Measurements from ENCODE around the gene CAMK2G.

DNA sequence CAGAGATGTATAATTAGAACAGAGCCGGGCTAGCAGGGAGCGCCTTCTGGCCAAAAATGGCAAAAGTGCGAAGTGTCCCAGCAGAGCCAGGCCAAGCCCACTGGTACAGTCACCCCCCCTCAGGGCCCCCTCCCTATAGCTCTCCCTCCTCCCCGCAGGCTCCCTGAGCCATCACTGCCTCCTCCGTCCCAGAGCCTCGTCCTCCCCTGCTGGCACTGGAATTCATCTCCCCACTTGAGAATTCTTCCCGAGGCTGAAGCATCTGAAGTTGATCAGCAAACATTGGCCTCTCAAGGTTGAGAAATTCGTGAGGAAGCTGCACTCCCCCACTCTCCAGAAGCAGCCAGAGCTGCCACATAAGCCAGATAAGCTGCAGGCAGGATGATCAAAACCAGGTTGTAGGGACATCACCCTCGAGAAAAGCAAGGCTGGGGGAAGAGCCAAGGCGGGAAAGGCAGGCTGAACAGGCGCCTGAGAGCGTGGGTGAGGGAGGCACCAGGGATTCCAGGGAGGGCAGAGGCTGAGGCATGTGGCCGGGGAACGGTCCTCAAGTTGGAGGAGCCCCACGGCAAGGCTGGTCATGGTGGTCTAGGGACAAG is 23.4 kb downstream of the CAMK2G start:
- TF ChIP-seq, protein P1, sequence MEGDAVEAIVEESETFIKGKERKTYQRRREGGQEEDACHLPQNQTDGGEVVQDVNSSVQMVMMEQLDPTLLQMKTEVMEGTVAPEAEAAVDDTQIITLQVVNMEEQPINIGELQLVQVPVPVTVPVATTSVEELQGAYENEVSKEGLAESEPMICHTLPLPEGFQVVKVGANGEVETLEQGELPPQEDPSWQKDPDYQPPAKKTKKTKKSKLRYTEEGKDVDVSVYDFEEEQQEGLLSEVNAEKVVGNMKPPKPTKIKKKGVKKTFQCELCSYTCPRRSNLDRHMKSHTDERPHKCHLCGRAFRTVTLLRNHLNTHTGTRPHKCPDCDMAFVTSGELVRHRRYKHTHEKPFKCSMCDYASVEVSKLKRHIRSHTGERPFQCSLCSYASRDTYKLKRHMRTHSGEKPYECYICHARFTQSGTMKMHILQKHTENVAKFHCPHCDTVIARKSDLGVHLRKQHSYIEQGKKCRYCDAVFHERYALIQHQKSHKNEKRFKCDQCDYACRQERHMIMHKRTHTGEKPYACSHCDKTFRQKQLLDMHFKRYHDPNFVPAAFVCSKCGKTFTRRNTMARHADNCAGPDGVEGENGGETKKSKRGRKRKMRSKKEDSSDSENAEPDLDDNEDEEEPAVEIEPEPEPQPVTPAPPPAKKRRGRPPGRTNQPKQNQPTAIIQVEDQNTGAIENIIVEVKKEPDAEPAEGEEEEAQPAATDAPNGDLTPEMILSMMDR (IDR thresholded peaks at IDR 0.05): no peak
- TF ChIP-seq GATA2 (CRISPR knock-in tag; IDR thresholded peaks at IDR 0.05) (no peak), EP300 (IDR thresholded peaks at IDR 0.05; ENCODE audit: borderline replicate concordance in 1 of 2, low read depth in 1 of 2, low read length in 1 of 2) (peak in 1 of 2 experiments; percentile 28; a peak in 1 of 4 replicates), TAF1 (IDR thresholded peaks at IDR 0.05; ENCODE audit: borderline replicate concordance, low read depth, low read length) (no peak), GABPA (IDR thresholded peaks at IDR 0.05; ENCODE audit: low read depth) (no peak), EZH2phosphoT487 (IDR thresholded peaks at IDR 0.05; ENCODE audit: borderline replicate concordance, low read depth) (no peak), JUND (IDR thresholded peaks at IDR 0.05) (no peak; the same call in 1 of the 2 replicates), NFIC (IDR thresholded peaks at IDR 0.05; ENCODE audit: borderline replicate concordance) (no peak), CHD2 (IDR thresholded peaks at IDR 0.05; ENCODE audit: low read length, partially characterized antibody) (peak; percentile 19)
- TF ChIP-seq, protein P2, sequence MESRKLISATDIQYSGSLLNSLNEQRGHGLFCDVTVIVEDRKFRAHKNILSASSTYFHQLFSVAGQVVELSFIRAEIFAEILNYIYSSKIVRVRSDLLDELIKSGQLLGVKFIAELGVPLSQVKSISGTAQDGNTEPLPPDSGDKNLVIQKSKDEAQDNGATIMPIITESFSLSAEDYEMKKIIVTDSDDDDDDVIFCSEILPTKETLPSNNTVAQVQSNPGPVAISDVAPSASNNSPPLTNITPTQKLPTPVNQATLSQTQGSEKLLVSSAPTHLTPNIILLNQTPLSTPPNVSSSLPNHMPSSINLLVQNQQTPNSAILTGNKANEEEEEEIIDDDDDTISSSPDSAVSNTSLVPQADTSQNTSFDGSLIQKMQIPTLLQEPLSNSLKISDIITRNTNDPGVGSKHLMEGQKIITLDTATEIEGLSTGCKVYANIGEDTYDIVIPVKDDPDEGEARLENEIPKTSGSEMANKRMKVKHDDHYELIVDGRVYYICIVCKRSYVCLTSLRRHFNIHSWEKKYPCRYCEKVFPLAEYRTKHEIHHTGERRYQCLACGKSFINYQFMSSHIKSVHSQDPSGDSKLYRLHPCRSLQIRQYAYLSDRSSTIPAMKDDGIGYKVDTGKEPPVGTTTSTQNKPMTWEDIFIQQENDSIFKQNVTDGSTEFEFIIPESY (IDR thresholded peaks at IDR 0.05; ENCODE audit: borderline replicate concordance, low read depth): no peak
- TF ChIP-seq, protein P3, sequence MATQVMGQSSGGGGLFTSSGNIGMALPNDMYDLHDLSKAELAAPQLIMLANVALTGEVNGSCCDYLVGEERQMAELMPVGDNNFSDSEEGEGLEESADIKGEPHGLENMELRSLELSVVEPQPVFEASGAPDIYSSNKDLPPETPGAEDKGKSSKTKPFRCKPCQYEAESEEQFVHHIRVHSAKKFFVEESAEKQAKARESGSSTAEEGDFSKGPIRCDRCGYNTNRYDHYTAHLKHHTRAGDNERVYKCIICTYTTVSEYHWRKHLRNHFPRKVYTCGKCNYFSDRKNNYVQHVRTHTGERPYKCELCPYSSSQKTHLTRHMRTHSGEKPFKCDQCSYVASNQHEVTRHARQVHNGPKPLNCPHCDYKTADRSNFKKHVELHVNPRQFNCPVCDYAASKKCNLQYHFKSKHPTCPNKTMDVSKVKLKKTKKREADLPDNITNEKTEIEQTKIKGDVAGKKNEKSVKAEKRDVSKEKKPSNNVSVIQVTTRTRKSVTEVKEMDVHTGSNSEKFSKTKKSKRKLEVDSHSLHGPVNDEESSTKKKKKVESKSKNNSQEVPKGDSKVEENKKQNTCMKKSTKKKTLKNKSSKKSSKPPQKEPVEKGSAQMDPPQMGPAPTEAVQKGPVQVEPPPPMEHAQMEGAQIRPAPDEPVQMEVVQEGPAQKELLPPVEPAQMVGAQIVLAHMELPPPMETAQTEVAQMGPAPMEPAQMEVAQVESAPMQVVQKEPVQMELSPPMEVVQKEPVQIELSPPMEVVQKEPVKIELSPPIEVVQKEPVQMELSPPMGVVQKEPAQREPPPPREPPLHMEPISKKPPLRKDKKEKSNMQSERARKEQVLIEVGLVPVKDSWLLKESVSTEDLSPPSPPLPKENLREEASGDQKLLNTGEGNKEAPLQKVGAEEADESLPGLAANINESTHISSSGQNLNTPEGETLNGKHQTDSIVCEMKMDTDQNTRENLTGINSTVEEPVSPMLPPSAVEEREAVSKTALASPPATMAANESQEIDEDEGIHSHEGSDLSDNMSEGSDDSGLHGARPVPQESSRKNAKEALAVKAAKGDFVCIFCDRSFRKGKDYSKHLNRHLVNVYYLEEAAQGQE (IDR thresholded peaks at IDR 0.05; ENCODE audit: low read depth, low read length): no peak
